ENCODE data around the gene OR52H1.

- no peak for TF ChIP-seq POLR2A (IDR thresholded peaks at IDR 0.05; ENCODE audit: low read depth, low read length)
- no peak for TF ChIP-seq POLR2AphosphoS5 (IDR thresholded peaks at IDR 0.05; ENCODE audit: low read depth, low read length)
- TF ChIP-seq TAF1 (IDR thresholded peaks at IDR 0.05; ENCODE audit: low read depth, low read length), result no peak
- no peak for TF ChIP-seq SPI1 (IDR thresholded peaks at IDR 0.05; ENCODE audit: low read depth, low read length)
- TF ChIP-seq POU2F2 (IDR thresholded peaks at IDR 0.05; ENCODE audit: low read depth, low read length), result no peak
Observed at GRCh38 chr11:5596607-5597201, 48.4 kb upstream of the OR52H1 start, which contains the start of gene TRIM6.
